ENCODE measurements around the gene ANKRD39. TPM values are rescaled to one million over a fixed set of nuclear protein-coding genes. Genes with fewer than 3 reads are reported as not detected.
"Not testable (repeated sequence)": the region's sequence is repeated elsewhere in the genome, so short reads cannot be mapped to it uniquely, and the experiment has no call there.

ANKRD39 gene
- total RNA-seq, 1 experiment from 2014 or later: 7.7 TPM

DNA sequence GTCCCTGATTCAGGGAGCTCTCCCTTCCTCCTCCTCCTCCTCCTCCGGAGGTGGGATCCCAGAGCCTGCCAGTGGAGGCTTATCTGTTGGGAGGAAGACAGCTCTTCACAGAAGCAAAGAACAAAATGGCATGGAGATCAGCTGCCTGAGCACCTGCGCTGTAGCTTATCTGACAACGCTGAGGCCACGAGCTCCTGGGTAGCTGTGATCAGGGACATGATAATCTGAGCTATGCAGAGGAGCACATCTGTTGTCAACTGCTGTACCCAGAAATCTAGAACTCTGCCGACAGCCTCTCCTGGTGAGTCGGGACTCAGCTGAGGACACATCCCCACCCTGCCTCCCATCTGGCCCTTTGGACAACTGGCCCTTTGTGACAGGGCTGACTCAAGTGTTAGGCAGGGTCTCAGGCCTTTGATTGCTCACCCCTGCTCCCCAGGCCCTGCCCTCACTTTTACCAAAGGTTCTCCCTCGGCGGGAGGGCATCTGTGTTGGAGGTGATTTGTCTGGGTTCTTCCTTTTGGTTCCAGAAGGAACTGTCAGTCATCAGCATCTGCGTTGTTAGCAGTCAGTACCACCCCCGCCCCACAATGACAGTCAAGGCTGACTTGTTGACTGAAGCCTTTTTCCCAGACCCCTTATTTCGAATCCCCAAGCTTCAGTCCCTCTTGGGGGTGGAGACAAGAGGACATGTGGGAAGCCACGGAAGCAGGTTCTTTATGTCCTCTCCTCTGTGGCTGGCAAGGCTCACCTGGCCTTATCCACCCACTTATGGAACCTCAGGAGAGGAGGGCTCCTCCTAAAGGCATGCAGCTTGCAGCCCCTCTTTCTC lies 47.6 kb downstream of the ANKRD39 start:
- peaks cover 7% of the 10 kb centered on the region for H3K4me1 ChIP-seq
- no peak overlapping the region for H3K4me3 ChIP-seq
- no peaks in the 10 kb centered on the region for H3K9me3 ChIP-seq (replicated peaks)
- no peak overlapping the region for H3K27ac ChIP-seq
- H3K36me3 ChIP-seq: no peaks in the 10 kb centered on the region
- no peaks in the 10 kb centered on the region for H3K27me3 ChIP-seq
- DNase-seq: no peak

DNA sequence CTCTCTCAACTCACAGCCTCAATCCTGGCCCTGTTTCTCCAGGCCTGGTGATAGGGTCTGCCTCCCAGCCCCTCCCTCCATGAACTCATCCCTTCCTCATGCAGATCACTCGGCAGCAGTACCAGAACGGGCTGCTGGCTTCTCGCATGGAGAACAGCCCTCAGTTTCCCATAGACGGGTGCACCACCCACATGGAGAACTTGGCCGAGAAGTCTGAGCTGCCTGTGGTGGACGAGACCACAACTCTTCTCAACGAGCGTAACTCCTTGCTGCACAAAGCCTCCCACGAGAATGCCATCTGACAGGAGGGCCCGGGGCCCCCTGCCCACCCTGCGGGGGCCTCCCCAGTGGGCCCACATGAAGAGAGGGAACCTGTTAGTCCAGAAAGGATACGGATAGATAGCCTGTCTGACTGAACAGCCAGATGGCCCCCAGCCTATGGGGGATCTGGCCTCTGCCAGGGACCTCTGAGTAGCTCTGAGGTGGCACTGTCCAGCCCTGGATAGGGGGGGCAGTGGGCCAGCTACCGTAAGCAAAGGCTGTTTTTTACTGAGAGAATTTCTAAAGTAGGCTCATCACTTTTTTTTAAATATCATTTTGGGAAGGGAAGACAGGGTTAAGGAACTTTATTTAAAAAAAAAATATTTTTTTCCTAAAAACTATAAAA lies 48.5 kb downstream of the ANKRD39 start:
- Histone ChIP-seq H3K36me3 (no peaks in the 10 kb centered on the region; the same call in 1 of the 2 replicates), H3K27me3 (no peaks in the 10 kb centered on the region), H3K9me3 (replicated peaks) (no peaks in the 10 kb centered on the region), H3K4me3 (no peak overlapping the region), H3K27ac (no peak overlapping the region), H3K4me1 (peaks cover 5% of the 10 kb centered on the region)
- DNase-seq: no peak

DNA sequence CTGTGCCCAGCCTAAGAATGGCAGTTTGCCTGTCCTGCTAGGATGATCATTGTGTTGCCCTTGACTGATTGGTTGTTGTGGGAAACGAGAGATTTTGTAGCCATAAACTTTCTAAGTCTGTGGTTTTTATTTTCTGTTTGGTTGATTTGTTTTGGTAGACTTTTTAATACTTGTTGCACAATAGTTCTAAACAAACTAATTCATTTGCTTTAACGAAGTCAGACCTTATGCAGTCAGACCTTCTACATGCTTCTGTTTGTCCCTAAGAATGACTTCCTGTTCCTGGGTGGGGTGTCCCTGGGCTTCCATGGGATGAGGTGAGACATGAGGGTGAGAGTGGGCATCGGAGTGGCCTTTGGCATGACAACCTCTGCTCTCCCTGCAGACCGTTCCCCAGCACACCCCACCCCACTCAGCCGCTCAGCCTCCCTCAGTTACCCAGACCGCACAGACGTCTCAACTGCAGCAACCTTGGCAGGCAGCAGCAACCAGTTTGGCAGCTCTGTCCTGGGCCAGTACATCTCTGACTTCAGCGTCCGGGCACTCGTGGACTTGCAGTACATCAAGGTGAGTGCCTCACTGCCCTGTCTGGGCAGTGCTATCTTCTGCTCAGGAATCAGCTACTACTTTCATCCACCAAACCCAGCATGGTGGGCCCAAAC lies 49.5 kb downstream of the ANKRD39 start:
- Histone ChIP-seq H3K36me3 (no peaks in the 10 kb centered on the region; the same call in 1 of the 2 replicates), H3K27me3 (no peaks in the 10 kb centered on the region), H3K4me1 (peaks cover 5% of the 10 kb centered on the region), H3K4me3 (no peak overlapping the region), H3K9me3 (replicated peaks) (no peaks in the 10 kb centered on the region), H3K27ac (no peak overlapping the region)
- no peak for DNase-seq

DNA sequence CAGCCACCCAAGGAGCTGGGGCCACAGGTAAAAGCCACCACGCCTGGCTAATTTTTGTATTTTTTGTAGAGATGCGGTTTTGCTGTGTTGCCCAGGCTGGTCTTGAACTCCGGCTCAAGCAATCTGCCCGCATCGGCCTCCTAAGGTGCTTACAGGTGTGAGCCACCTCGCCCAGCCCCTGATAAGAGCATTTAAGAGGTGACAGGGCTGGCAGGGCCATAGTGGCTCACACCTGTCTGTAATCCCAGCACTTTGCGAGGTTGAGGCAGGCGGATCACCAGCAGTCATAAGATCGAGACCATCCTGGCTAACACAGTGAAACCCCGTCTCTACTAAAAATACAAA lies 50.7 kb downstream of the ANKRD39 start:
- H3K4me1 ChIP-seq: peaks cover 5% of the 10 kb centered on the region
- no peaks in the 10 kb centered on the region; the same call in 1 of the 2 replicates for H3K36me3 ChIP-seq
- no peak overlapping the region for H3K4me3 ChIP-seq
- no peak overlapping the region for H3K27ac ChIP-seq
- no peaks in the 10 kb centered on the region for H3K9me3 ChIP-seq (replicated peaks)
- DNase-seq: no peak
- no peaks in the 10 kb centered on the region for H3K27me3 ChIP-seq

DNA sequence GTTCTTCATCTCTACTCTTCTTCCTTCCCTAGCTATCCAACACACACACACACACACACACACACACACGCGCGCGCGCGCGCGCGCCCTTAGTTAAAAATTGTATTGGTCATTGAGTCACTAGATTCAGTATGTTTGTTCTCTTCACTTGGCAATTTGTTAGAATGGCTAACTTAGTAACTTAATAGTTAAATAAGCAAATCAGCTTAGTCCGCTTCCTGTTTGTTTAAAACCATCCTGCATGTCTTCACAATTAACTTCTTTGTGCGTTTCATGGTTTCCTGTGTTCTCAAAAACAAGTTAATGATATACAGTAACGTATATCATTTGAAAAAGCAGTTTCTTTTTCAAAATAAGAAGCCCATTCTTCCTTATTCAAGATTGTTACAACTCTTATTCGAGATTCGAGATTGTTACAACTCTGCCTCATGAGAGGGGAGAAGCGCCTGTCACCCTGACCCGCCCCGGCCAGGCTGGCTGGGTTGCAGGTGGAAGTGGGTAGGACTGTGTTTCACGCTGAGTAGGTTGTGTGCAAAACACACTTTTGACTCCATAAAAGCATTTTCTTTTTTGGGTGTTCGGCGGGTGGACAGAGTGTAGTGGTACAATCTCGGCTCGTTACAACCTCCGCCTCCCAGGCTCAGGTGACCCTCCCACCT lies 51.2 kb downstream of the ANKRD39 start:
- Histone ChIP-seq H3K4me3 (no peak overlapping the region), H3K27ac (no peak overlapping the region), H3K27me3 (no peaks in the 10 kb centered on the region), H3K36me3 (no peaks in the 10 kb centered on the region; the same call in 1 of the 2 replicates), H3K4me1 (no peaks in the 10 kb centered on the region; the same call in 1 of the 2 replicates), H3K9me3 (replicated peaks) (no peaks in the 10 kb centered on the region)
- no peak for DNase-seq

DNA sequence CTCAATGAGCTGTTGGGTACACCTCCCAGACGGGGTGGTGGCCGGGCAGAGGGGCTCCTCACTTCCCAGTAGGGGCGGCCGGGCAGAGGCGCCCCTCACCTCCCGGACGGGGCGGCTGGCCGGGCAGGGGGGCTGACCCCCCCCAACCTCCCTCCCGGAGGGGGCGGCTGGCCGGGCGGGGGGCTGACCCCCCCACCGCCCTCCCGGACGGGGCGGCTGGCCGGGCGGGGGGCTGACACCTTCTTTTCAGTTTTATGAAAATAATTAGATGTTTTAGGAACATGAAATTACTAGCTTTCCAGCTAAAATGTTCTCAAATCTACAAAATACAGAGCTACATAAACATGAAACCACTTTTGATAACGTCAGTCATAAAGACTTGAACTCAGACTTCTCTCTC lies 51.9 kb downstream of the ANKRD39 start:
- not testable (repeated sequence) for H3K27me3 ChIP-seq; H3K9me3 ChIP-seq (replicated peaks); H3K4me1 ChIP-seq; H3K4me3 ChIP-seq; DNase-seq; H3K27ac ChIP-seq; H3K36me3 ChIP-seq

DNA sequence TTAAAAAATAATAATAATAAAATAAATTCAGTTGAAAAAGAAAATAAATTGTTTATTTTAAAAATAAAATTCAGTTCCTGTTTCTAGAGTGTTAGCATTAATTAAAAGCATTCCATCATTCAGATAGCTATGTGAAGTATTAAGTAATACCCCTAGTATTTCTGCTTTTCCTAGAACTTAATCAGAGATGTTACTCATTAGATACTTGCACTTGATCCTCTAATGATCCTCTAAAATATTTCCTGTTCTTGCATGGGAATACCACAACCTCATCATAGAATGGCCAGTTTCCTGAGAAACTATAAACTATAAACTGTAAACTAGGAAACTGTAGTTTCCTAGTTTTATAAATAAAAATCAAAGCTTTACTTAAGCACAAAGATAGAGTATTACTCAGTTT lies 52.8 kb downstream of the ANKRD39 start:
- Histone ChIP-seq H3K27me3 (no peaks in the 10 kb centered on the region), H3K4me3 (no peak overlapping the region), H3K36me3 (no peaks in the 10 kb centered on the region; the same call in 1 of the 2 replicates), H3K9me3 (replicated peaks) (no peaks in the 10 kb centered on the region), H3K4me1 (no peaks in the 10 kb centered on the region), H3K27ac (no peak overlapping the region)
- no peak for DNase-seq

DNA sequence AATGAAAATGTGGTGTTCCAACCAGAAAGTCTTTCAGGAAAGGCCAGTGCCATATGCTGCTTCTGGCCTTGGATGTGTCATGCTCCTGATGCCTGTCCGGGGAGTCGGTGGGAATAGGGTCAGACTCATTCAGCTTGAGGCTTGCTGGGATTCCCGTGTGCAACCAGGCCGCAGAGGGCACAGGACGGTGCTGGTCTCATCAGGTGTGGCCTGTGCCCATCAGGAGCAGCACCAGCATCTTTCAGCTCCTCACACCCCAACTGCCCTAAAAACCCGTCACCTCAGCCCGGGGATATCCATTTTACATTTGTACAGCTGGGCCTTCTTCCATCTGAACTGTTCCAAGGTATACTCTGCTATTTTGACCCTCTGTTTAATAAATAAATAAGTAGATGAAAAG lies 55.1 kb downstream of the ANKRD39 start:
- no peaks in the 10 kb centered on the region for H3K27me3 ChIP-seq
- no peaks in the 10 kb centered on the region for H3K4me1 ChIP-seq
- no peak overlapping the region for H3K27ac ChIP-seq
- no peaks in the 10 kb centered on the region for H3K9me3 ChIP-seq (replicated peaks)
- no peak for DNase-seq
- no peaks in the 10 kb centered on the region; the same call in 1 of the 2 replicates for H3K36me3 ChIP-seq
- H3K4me3 ChIP-seq: no peak overlapping the region

DNA sequence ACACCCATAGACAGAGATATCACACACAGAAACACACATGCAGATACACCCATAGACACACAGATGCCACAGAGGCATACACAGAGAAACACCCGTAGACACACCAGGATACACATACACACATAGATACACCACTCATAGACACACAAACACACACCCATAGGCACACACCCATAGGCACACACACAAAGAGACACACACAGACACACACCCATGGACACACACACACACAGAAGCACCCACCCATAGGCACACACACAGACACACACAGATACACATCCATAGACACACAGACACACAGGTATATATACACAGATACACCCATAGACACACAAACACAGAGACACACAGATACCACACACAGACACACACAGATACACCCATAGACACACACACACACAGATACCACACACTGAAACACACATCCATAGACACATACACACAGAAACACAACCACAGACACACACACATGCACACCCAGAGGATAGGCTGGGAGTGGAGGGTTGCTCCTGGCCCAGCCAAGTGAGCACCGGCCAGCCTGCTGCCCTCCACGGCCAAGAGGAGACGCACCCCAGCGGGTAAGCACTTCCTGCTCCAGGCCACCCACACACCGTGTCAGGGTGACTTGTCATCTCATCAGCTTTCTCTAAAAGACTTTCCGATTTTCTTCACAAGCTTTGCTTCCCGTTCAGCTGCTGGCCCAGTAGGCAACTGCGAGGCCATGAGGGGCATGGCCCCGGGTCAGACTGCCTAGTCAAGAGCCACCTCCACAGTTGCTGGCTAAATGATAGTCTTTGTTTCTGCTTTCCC lies 55.8 kb downstream of the ANKRD39 start:
- Histone ChIP-seq H3K4me3 (no peak overlapping the region), H3K4me1 (no peaks in the 10 kb centered on the region), H3K36me3 (no peaks in the 10 kb centered on the region; the same call in 1 of the 2 replicates), H3K9me3 (replicated peaks) (no peaks in the 10 kb centered on the region), H3K27me3 (no peaks in the 10 kb centered on the region), H3K27ac (peak overlapping the region; percentile 43)
- DNase-seq: no peak

DNA sequence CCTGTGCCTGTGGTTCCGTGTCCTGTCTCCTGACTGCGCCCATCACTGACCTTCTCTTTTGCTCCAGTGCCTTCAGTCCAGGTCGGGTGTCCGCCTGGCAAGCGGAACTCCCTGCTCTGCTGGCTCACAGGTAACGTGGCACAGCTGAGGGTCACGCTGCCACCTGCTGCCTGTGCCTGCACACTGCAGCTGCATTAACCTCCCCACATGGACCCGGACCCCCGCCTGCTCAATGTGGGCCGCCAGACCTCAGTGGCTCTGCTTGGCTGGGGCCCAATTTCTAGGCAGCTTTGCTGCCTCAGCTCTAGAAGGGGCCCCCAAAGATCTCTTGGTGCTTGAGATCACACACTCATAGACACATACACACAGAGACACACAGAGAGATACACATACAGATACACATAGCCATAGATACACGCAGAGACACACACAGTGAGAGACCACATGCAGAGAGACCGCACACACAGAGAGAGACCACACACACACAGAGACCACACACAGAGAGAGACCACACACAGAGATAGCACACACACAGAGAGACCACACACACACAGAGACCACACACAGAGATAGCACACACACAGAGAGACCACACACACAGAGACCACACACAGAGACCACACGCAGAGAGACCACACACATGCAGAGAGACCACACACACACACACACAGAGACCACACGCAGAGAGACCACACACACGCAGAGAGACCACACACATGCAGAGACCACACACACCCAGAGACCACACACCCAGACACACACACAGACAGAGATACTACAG lies 56.6 kb downstream of the ANKRD39 start:
- H3K27ac ChIP-seq: peak overlapping the region; percentile 47
- peak; percentile 42 to 61 for DNase-seq

DNA sequence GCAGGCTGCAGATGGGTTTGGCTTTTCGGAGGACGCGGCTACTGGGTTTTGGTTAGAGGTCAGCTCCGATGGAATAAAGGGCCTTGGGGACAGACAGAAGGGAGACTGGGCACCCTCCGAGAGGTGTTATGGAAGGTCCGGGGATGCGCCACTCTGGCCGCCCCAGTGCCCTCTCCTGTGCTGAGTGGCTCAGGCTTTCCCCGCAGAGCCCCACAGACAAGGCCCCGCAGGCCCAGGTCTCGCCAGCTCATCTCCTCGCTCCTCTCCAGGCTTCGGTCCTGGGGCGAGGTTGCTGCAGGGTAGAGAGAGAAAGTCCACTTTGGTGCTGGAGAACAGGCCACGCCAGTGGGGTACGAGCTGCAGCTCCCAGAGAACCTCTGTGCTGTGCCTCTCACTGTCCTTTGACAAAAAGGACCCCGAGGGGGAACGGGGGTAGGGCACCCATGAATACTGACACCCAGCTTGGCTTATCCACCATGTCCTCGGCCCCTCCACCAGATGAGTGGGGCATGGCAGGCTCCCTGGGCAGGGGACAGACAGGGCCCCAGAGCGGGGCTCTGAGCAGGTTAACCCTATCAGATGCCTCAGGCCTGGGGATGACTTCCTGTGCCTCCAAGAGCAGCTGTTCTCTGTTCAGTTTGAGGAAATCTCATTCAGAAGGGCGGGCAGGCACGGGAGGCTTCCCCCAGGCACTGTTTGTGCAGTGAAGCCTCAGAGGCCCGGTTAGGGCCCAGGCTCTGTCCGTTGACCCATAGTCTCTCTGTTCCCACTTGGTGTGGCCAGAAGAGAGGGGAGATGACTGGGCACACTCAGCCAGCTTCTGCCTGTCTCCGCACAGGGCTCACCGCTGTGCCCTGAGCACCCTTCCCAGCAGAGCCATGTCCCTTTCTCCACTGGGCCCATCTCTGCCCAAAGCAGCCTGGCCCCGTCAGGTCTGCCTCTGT lies 57.5 kb downstream of the ANKRD39 start:
- Histone ChIP-seq H3K36me3 (no peaks in the 10 kb centered on the region; the same call in 1 of the 2 replicates), H3K27ac (no peak overlapping the region; the same call in 1 of the 2 replicates), H3K27me3 (no peaks in the 10 kb centered on the region), H3K4me1 (no peaks in the 10 kb centered on the region), H3K9me3 (replicated peaks) (no peaks in the 10 kb centered on the region), H3K4me3 (no peak overlapping the region)
- peak; percentile 20 to 57 for DNase-seq

More for the DNA sequence above, 56.6 kb downstream of the ANKRD39 start:
- H3K36me3 ChIP-seq: no peaks in the 10 kb centered on the region; the same call in 1 of the 2 replicates
- H3K4me3 ChIP-seq: no peak overlapping the region
- no peaks in the 10 kb centered on the region for H3K4me1 ChIP-seq
- H3K9me3 ChIP-seq (replicated peaks): no peaks in the 10 kb centered on the region
- no peaks in the 10 kb centered on the region for H3K27me3 ChIP-seq

DNA sequence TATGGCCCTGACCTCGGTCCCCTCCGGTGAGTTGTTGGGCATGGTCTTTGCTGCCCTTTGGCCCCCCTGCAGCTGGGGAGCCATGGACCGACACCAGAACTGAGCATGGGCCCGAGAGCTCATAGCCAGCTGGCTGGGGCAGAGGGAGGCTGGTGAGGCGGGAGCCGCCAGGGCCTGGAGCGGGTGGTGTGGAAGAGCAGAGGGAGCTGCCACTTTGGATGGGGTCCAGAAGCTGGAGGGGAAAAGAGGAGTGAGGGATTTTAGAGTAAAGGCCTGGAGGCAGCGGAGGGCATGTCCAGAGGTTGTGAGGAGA lies 58.2 kb downstream of the ANKRD39 start:
- no peaks in the 10 kb centered on the region for H3K4me1 ChIP-seq
- no peaks in the 10 kb centered on the region for H3K36me3 ChIP-seq
- no peaks in the 10 kb centered on the region for H3K9me3 ChIP-seq (replicated peaks)
- H3K27ac ChIP-seq: no peak overlapping the region
- H3K27me3 ChIP-seq: no peaks in the 10 kb centered on the region
- no peak for DNase-seq
- H3K4me3 ChIP-seq: no peak overlapping the region

All from SJCRH30 (cell line).